CD4-positive, alpha-beta T cell treated with Interleukin-17A for 1 hour (primary cell): ENCODE data around the gene UBXN1.

Experiments used
- DNase-seq: peaks from one replicate; pipeline ENCODE4 v3.0.0-alpha.2; 2020

UBXN1 gene

GRCh38 chr11:62632492-62632891 is 46.4 kb downstream of the UBXN1 start:
- no peak for DNase-seq

- no peak for DNase-seq
These were observed 51.2 kb downstream of the UBXN1 start for GRCh38 chr11:62627713-62628112.
